HEK293 (cell line): ENCODE results near the gene ARHGAP4.

Experiments used
- CTCF ChIA-PET: fragments of 350-600 bp; formaldehyde crosslinking; extraction: SDS; loops from one replicate; lab custom pipeline; 2021; ENCODE audit warnings: antibody characterized with exemption; lab: Yijun Ruan, JAX
- POLR2A ChIA-PET: fragments of 300-600 bp; formaldehyde crosslinking; extraction: SDS; loops from one replicate; lab custom pipeline; 2020; ENCODE audit warnings: antibody characterized with exemption, inconsistent platforms; lab: Yijun Ruan, JAX
- H3K27ac ChIP-seq: fragments of 200-500 bp; sonication (Bioruptor generic); 2 replicates; pipeline ENCODE4 v1.5.1; 2014; ENCODE audit warnings: low read depth, low read length, control low read depth, inconsistent platforms; ENCODE audit errors: extremely low read depth
- H3K36me3 ChIP-seq, 2 experiments: fragments of 200-500 bp in 1 of 2; sonication (Bioruptor generic) in 1 of 2; 1 replicate in 1 of 2; 2 replicates in 1 of 2; pipeline ENCODE4 v1.5.1; 2014 to 2017; ENCODE audit warnings: inconsistent platforms in 2 of 2, low read length in 2 of 2; ENCODE audit not compliant: control insufficient read depth in 2 of 2, insufficient read depth in 1 of 2
- H3K4me1 ChIP-seq: fragments of 200-500 bp; sonication (Bioruptor generic); 2 replicates; pipeline ENCODE4 v1.5.1; 2014; ENCODE audit warnings: mild to moderate bottlenecking, low read length, inconsistent platforms; ENCODE audit not compliant: control insufficient read depth, insufficient read depth
- H3K4me3 ChIP-seq: 2 replicates; pipeline ENCODE4 v1.5.1; 2011; ENCODE audit warnings: low read depth, mild to moderate bottlenecking, control low read depth, low read length, moderate library complexity
- H3K9me3 ChIP-seq: fragments of 200-500 bp; sonication (Bioruptor generic); 2 replicates; pipeline ENCODE4 v1.5.1; 2014; ENCODE audit warnings: low read depth, low read length, inconsistent platforms; ENCODE audit not compliant: control insufficient read depth, insufficient read depth
- BCL11A ChIP-seq: fragments of 450-650 bp; formaldehyde crosslinking; IDR thresholded peaks from 2 replicates; pipeline ENCODE4 v1.5.1; 2016; ENCODE audit warnings: low read depth, missing biosample characterization, missing genetic modification characterization
- HIC1 ChIP-seq: fragments of 450-650 bp; formaldehyde crosslinking; IDR thresholded peaks from 2 replicates; pipeline ENCODE4 v1.5.1; 2016; ENCODE audit warnings: missing biosample characterization, missing genetic modification characterization
- HOXD13 ChIP-seq: sonication (generic); formaldehyde crosslinking; IDR thresholded peaks from 2 replicates; pipeline ENCODE4 v1.8.0; 2022; ENCODE audit warnings: missing genetic modification reagents, borderline replicate concordance
- KLF10 ChIP-seq: fragments of 450-650 bp; IDR thresholded peaks from 2 replicates; pipeline ENCODE4 v1.5.1; 2018; ENCODE audit warnings: missing biosample characterization, mild to moderate bottlenecking, missing genetic modification characterization
- MEIS1 ChIP-seq: sonication (generic); formaldehyde crosslinking; IDR thresholded peaks from 2 replicates; pipeline ENCODE4 v1.8.1; 2022; ENCODE audit warnings: missing genetic modification reagents, mild to moderate bottlenecking, borderline replicate concordance
- PRDM10 ChIP-seq: fragments of 450-650 bp; formaldehyde crosslinking; IDR thresholded peaks from 2 replicates; pipeline ENCODE4 v1.5.1; 2016; ENCODE audit warnings: missing biosample characterization, missing genetic modification characterization
- REPIN1 ChIP-seq: fragments of 450-650 bp; formaldehyde crosslinking; IDR thresholded peaks from 2 replicates; pipeline ENCODE4 v1.5.1; 2017; ENCODE audit warnings: missing biosample characterization, missing genetic modification characterization, low read depth
- TSHZ1 ChIP-seq: fragments of 450-650 bp; formaldehyde crosslinking; IDR thresholded peaks from 2 replicates; pipeline ENCODE4 v1.5.1; 2016; ENCODE audit warnings: missing biosample characterization, missing genetic modification characterization, borderline replicate concordance
- ZBTB11 ChIP-seq: fragments of 450-650 bp; formaldehyde crosslinking; conservative IDR thresholded peaks from 2 replicates; pipeline ENCODE4 v1.5.1; 2016; ENCODE audit warnings: low read depth, missing biosample characterization, missing genetic modification characterization
- ZIC2 ChIP-seq: fragments of 450-650 bp; formaldehyde crosslinking; IDR thresholded peaks from 2 replicates; pipeline ENCODE4 v1.5.1; 2016; ENCODE audit warnings: missing biosample characterization, missing genetic modification characterization
- ZNF148 ChIP-seq: fragments of 450-650 bp; formaldehyde crosslinking; IDR thresholded peaks from 2 replicates; pipeline ENCODE4 v1.5.0; 2017; ENCODE audit warnings: missing biosample characterization, missing genetic modification characterization, borderline replicate concordance
- ZNF169 ChIP-seq: fragments of 450-650 bp; formaldehyde crosslinking; IDR thresholded peaks from 2 replicates; pipeline ENCODE4 v1.5.1; 2016; ENCODE audit warnings: missing biosample characterization, missing genetic modification characterization
- ZNF19 ChIP-seq: fragments of 450-650 bp; formaldehyde crosslinking; IDR thresholded peaks from 2 replicates; pipeline ENCODE4; 2016; ENCODE audit warnings: missing biosample characterization, missing genetic modification characterization, low read depth
- ZNF423 ChIP-seq: fragments of 450-650 bp; formaldehyde crosslinking; IDR thresholded peaks from 2 replicates; pipeline ENCODE4 v1.5.1; 2016; ENCODE audit warnings: missing biosample characterization, missing genetic modification characterization
- ZNF449 ChIP-seq: fragments of 450-650 bp; formaldehyde crosslinking; IDR thresholded peaks from 2 replicates; pipeline ENCODE4 v1.5.1; 2017; ENCODE audit warnings: missing biosample characterization, mild to moderate bottlenecking, missing genetic modification characterization, moderate library complexity
- ZNF548 ChIP-seq: fragments of 450-650 bp; formaldehyde crosslinking; IDR thresholded peaks from 2 replicates; pipeline ENCODE4 v1.5.1; 2016; ENCODE audit warnings: missing biosample characterization, missing genetic modification characterization
- ZNF623 ChIP-seq: fragments of 450-650 bp; formaldehyde crosslinking; IDR thresholded peaks from 2 replicates; pipeline ENCODE4 v1.5.1; 2016; ENCODE audit warnings: missing biosample characterization, missing genetic modification characterization

ARHGAP4 gene

GRCh38 chrX:153938226-153938786 lies 12.2 kb upstream of the ARHGAP4 start:
- Histone ChIP-seq H3K4me3 (no peak overlapping the region), H3K9me3 (no peaks in the 10 kb centered on the region), H3K4me1 (peaks cover 8% of the 10 kb centered on the region; the same call in 1 of the 2 replicates), H3K27ac (no peak overlapping the region), H3K36me3 (peaks cover 3 to 8% of the 10 kb centered on the region in 2 experiments; a peak in 2 of 3 replicates)
- ChIA-PET POLR2A (interaction anchor here (0.6 to 0.9 kb wide), 2 partner anchors 10 to 998 kb away, joined by 4 to 5 read pairs; no protein-coding TSS in a partner anchor), CTCF (interaction anchor here (0.6 to 14.7 kb wide), 5 partner anchors 9 to 755 kb away, joined by 3 to 267 read pairs (median 4); partner anchors contain the start of gene RENBP)
- no peak for TF ChIP-seq MEIS1 (CRISPR knock-in tag)
- no peak for TF ChIP-seq ZNF148 (tag by site-specific recombination)
- TF ChIP-seq TSHZ1 (tag by site-specific recombination), result no peak
- peak; percentile 53; the same call in 1 of the 2 replicates for TF ChIP-seq ZNF423 (tag by site-specific recombination)
- peak; percentile 55; the same call in 1 of the 2 replicates for TF ChIP-seq HIC1 (tag by site-specific recombination)
- no peak for TF ChIP-seq ZNF548 (tag by site-specific recombination)
- TF ChIP-seq BCL11A (tag by site-specific recombination), result no peak
- no peak for TF ChIP-seq KLF10 (tag by site-specific recombination)
- TF ChIP-seq ZIC2, result peak; percentile 26
- no peak for TF ChIP-seq ZNF449 (tag by site-specific recombination)
- no peak for TF ChIP-seq REPIN1 (tag by site-specific recombination)
- TF ChIP-seq PRDM10 (tag by site-specific recombination), result no peak
- no peak for TF ChIP-seq ZNF169 (tag by site-specific recombination)
- 0 out of 2 replicates have a peak, but pooled peaks have one; percentile 13 for TF ChIP-seq HOXD13 (CRISPR knock-in tag)
- TF ChIP-seq ZBTB11, result no peak
- TF ChIP-seq ZNF623 (tag by site-specific recombination), result no peak
- TF ChIP-seq ZNF19 (tag by site-specific recombination), result no peak
